Heart left ventricle (tissue), 16 donors: ENCODE data around the gene DCAF10. TPM values are rescaled to one million over a fixed set of nuclear protein-coding genes. Genes with fewer than 3 reads are reported as not detected.

Experiments
- ATAC-seq, 4 donors: fragments of 200-7000 bp; cut with Tn5 transposase; one replicate each; pipeline ENCODE4 v1.9.1; 2020 to 2022; ENCODE audit warnings: moderate library complexity in 4 of 4, mild to moderate bottlenecking in 3 of 4, moderate number of reproducible peaks in 1 of 4
- DNase-seq, 5 donors: peaks; one replicate each; pipeline ENCODE4 v3.0.0-alpha.2; 2020
- H3K27ac ChIP-seq, 12 donors: fragments of 200-600 bp; sonication (generic) in 4 of 12; one replicate each; pipeline versions ENCODE4 v1.5.0 to v1.8.0; 2016 to 2022; ENCODE audit warnings: mild to moderate bottlenecking in 2 of 12
- H3K27me3 ChIP-seq, 9 donors: fragments of 200-600 bp; sonication (generic) in 2 of 9; one replicate each; pipeline versions ENCODE4 v1.5.1 to v1.8.0; 2016 to 2022; ENCODE audit warnings: mild to moderate bottlenecking in 3 of 9
- H3K36me3 ChIP-seq, 9 donors: fragments of 200-600 bp; sonication (generic) in 2 of 9; one replicate each; pipeline versions ENCODE4 v1.5.0 to v1.8.0; 2018 to 2022; ENCODE audit warnings: mild to moderate bottlenecking in 2 of 9
- H3K4me1 ChIP-seq, 12 donors: fragments of 200-600 bp; sonication (generic) in 4 of 12; one replicate each; pipeline versions ENCODE4 v1.5.0 to v1.8.0; 2016 to 2022; ENCODE audit warnings: mild to moderate bottlenecking in 3 of 12
- H3K4me3 ChIP-seq, 12 donors: fragments of 200-600 bp; sonication (generic) in 4 of 12; one replicate each; pipeline versions ENCODE4 v1.5.0 to v1.8.0; 2017 to 2022; ENCODE audit warnings: mild to moderate bottlenecking in 9 of 12, moderate library complexity in 4 of 12
- H3K9me3 ChIP-seq, 12 donors: fragments of 200-600 bp; sonication (generic) in 4 of 12; one replicate each; pipeline versions ENCODE4 v1.5.0 to v1.8.0; 2016 to 2022; ENCODE audit warnings: mild to moderate bottlenecking in 1 of 12
- POLR2A ChIP-seq, 2 donors: fragments of 450-650 bp; IDR thresholded peaks; one replicate each; pipeline ENCODE4 v1.6.1; 2017; ENCODE audit warnings: antibody characterized with exemption in 2 of 2, mild to moderate bottlenecking in 2 of 2, moderate library complexity in 2 of 2
- WGBS, 4 donors: extraction: QIAGEN DNeasy Blood & Tissue Kit in 2 of 4; methylation state at CpG; one replicate each; pipeline versions ENCODE4 v1.1.5 to v1.1.7; 2013 to 2018; 5-methylcytosine and 5-hydroxymethylcytosine counted together
- intact Hi-C, 10 donors: fragments of 100-400 bp; cut with DNase I; formaldehyde crosslinking; loops; one replicate each; pipeline versions ENCODE4 v1.11.1 to v1.14.2; 2022
- polyA plus RNA-seq, 2 donors: library from polyadenylated mRNA; stranded (reverse); fragments of 200-250 nt; gene quantifications; one replicate each; pipeline ENCODE4 v1.2.3, GENCODE V29; 2013
- total RNA-seq, 9 donors: library from RNA; depleted of rRNA in 2 of 9; stranded (reverse); fragments of >200 nt in 2 of 9; fragmentation: NEBNext Ultra II Directional in 3 of 9; extraction: Animal tissue kit (Norgen Biotek cat#: 25700) in 3 of 9; gene quantifications; one replicate each; pipeline versions ENCODE4 v1.1.0 to v1.2.4, GENCODE V29; 2016 to 2023
- TF ChIP-seq, protein P1 (sequence below), 12 donors: fragments of 200-600 bp; sonication (generic) in 4 of 12; IDR thresholded peaks; one replicate each; pipeline versions ENCODE4 v1.5.0 to v1.8.0; 2018 to 2022; ENCODE audit warnings: antibody characterized with exemption in 12 of 12, mild to moderate bottlenecking in 5 of 12
- donor health status: ischemic (EF 13 %, LVEDD 7.1; RV severe dilation, severe dysfunction).
- donor health status: healthy with polysubstance abuse.
- donor health status: DM: no; HTN: yes; CAD: no.
- donor health status: DM: no; HTN: no; CAD: no.
- donor health status: ischemic (EF 25% LVEDD 6.9; RV normal size, moderate dysfunction).
- donor health status: ischemic (EF 25% LVEDD 5.7; RV mildly dilated, moderate dysfunction).
- donor health status: healthy.
- donor health status: DM: yes; HTN: yes; CAD: no.
- donor health status: ischemic (EF 35%, LVEDD 5.7; RV mildly dilated, moderate dysfunction).
- donor health status: nonischemic (EF 11% LVEDD 7.7; RV severe dilation, severe dysfunction).
- donor health status: DM: yes; HTN: yes; CAD: no.
- donor health status: PGD.
- donor health status: ischemic (EF 29% LVEDD 5.4; RV normal size, mild dysfunction).
- donor health status: nonischemic (EF 23%, LVEDD 6.1; RV moderate dilation, normal function).

DCAF10 gene
- total and polyA plus RNA-seq, 11 donors, result 5.0 to 24.3 (median 19.8) TPM

DNA sequence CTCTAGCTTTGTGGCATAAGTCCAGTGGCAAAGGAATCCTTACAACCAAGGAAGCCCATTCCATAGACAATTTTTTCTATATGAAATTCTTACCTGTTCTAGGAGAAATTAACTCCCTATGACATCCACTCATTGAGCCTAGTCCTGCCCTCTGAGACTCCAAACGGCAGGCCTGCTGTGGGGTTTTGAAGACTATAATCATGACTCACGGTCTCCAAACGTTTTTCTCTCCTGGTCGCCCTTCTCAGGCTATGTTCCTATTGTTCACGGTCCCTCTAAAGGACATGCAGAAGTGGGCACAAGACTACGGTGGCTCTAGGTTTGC lies 16.3 kb upstream of the DCAF10 start:
- TF ChIP-seq, protein P1, sequence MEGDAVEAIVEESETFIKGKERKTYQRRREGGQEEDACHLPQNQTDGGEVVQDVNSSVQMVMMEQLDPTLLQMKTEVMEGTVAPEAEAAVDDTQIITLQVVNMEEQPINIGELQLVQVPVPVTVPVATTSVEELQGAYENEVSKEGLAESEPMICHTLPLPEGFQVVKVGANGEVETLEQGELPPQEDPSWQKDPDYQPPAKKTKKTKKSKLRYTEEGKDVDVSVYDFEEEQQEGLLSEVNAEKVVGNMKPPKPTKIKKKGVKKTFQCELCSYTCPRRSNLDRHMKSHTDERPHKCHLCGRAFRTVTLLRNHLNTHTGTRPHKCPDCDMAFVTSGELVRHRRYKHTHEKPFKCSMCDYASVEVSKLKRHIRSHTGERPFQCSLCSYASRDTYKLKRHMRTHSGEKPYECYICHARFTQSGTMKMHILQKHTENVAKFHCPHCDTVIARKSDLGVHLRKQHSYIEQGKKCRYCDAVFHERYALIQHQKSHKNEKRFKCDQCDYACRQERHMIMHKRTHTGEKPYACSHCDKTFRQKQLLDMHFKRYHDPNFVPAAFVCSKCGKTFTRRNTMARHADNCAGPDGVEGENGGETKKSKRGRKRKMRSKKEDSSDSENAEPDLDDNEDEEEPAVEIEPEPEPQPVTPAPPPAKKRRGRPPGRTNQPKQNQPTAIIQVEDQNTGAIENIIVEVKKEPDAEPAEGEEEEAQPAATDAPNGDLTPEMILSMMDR (IDR thresholded peaks at IDR 0.05), result no peak
- no peak for TF ChIP-seq POLR2A (IDR thresholded peaks at IDR 0.05)
- intact Hi-C loops, result loop anchor here in 4 of 10 donors (1.0 to 10.0 kb wide), 5 partner anchors 15 to 289 kb away; partner anchors contain the start of genes DCAF10 (in 1 of the 4) and TOMM5 (in 1 of the 4)
- H3K4me1 ChIP-seq, result peaks cover 3 to 28% (median 18%) of the 10 kb centered on the region in 12 donors
- DNase-seq (no peak), ATAC-seq (no peak)
- 2 to 8% (median 3%) methylated on average over 6 of the region's 6 CpGs for whole genome bisulfite sequencing, 4 donors
- H3K27me3 ChIP-seq, result peaks cover 0 to 9% (median 0%) of the 10 kb centered on the region in 9 donors
- H3K9me3 ChIP-seq, result no peaks in the 10 kb centered on the region
- peak overlapping the region; percentile 74 to 98 (median 88) for H3K4me3 ChIP-seq
- H3K36me3 ChIP-seq, result peaks cover 0 to 46% (median 43%) of the 10 kb centered on the region in 9 donors
- H3K27ac ChIP-seq, result peak overlapping the region in 11 of 12 donors; percentile 78 to 90 (median 86)

DNA sequence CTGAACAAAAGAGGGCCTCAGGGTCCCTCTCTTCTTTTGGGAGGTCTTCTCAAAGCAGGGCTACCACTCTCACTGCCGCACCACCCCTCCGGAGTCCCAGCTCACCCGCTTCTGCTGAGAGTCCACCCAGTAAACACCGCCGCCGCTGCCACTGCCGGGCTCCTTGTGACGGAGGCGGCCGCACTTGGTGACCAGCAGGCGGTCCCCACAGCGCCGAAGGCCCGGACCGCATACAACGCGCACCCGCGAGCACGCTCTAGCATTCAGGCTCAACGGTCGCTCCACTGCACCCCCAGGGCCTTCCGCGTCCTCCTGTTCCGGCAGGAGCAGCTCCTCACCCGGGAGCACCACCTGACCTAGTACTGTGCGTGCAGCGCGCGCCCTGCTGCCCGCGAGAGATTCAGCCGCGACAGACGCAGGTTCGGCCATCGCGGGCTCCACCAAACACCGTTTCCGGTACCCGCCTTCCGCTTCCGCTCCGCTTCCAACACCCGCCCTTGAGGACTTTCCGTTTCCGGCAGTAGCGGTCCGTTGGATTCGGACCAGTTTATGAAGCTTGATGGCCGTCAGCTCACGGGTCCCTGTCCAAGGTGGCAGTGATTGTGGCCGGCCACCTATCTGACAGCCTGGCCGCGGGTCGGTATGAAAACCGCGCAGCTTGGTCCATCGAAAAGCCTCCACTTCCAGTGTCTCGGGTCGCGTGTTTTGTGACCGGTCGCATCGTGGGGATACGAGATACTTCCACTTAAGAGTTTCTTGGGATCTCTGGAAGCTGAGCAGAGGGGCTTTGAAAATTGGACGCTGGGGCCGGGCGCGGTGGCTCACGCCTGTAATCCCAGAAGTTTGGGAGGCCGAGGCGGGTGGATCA lies 15.7 kb upstream of the DCAF10 start, which contains the start of gene EXOSC3:
EXOSC3 (minus strand) TSS at position 449 of the 868 bp plus-strand sequence; CDS start at position 429, 20 bp downstream.
- H3K4me3 ChIP-seq, result peak within 1 kb of the TSS; percentile 74 to 98 (median 88)
- WGBS, 4 donors, result 0 to 2% (median 1%) methylated on average over 30 to 73 of the region's 73 CpGs
- no peaks in the 10 kb centered on the region for H3K9me3 ChIP-seq
- peak in 1 of 2 donors; percentile 70 for TF ChIP-seq POLR2A (IDR thresholded peaks at IDR 0.05)
- TF ChIP-seq, protein P1 (IDR thresholded peaks at IDR 0.05), result peak in 7 of 12 donors; percentile 9 to 24 (median 16)
- intact Hi-C loops, result loop anchor here in 4 of 10 donors (1.0 to 10.0 kb wide), 6 partner anchors 14 to 290 kb away; partner anchors contain the start of genes DCAF10 (in 2 of the 4) and TOMM5 (in 1 of the 4)
- H3K36me3 ChIP-seq, result peaks cover 0 to 40% (median 37%) of the 10 kb centered on the region in 9 donors
- peak; percentile 95 to 98 (median 98) for ATAC-seq
- H3K27me3 ChIP-seq, result peaks cover 0 to 9% (median 0%) of the 10 kb centered on the region in 9 donors
- H3K27ac ChIP-seq, result peak within 1 kb of the TSS; percentile 25 to 90 (median 84)
- peaks cover 3 to 28% (median 18%) of the 10 kb centered on the region in 12 donors for H3K4me1 ChIP-seq
- peak; percentile 88 to 93 (median 92) for DNase-seq

DNA sequence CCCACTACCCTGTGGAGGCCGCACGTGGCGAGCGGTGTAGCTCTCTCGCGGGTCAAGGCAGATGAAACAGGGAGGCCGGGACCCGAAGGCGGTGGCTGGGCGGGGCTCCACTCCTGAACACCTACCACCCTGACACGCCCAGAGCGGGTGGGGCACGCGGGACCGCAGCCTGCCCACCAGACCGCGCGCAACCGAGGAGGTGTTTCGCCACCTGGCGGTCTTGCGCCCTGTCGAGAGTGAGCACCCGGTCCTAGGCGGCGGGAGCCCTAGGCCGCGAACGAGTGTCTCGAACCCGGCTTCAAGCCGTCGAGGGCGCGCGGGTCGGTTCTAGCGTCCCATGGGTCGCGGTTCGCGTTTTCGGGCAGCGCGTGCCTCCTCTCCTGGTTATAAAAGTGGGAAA lies 13.5 kb upstream of the DCAF10 start:
- intact Hi-C loops, result loop anchor here in 4 of 10 donors (5.0 to 10.0 kb wide), 3 partner anchors 202 to 292 kb away; no protein-coding TSS in a partner anchor
- Histone ChIP-seq H3K4me3 (no peak overlapping the region), H3K9me3 (no peaks in the 10 kb centered on the region), H3K36me3 (peaks cover 0 to 18% (median 15%) of the 10 kb centered on the region in 9 donors), H3K4me1 (peaks cover 3 to 28% (median 18%) of the 10 kb centered on the region in 12 donors), H3K27ac (no peak overlapping the region), H3K27me3 (peaks cover 0 to 9% (median 0%) of the 10 kb centered on the region in 9 donors)
- 36 to 52% (median 43%) methylated on average over 20 to 45 of the region's 45 CpGs for WGBS, 4 donors
- DNase-seq (no peak), ATAC-seq (no peak)
- TF ChIP-seq POLR2A (IDR thresholded peaks at IDR 0.05), result no peak
- TF ChIP-seq, protein P1 (IDR thresholded peaks at IDR 0.05), result no peak

DNA sequence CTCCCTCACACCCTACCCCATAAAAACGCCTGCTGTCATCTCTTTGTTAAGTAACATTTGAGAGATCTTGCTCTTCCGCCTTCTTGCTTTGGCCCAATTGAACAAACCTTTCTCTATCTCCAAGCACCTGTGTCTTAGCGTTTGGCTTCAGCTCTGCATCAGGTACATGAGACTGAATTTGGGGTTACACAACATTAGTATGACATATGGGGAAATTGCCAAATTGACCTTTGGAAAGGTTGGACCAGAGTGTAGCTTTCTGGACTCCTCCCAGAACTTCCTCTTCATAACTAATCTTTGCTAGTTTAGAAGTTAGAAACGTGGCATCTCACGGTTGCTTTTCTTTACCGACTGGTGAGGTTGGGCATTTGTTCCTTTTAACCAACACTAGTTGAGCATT lies 12.3 kb upstream of the DCAF10 start:
- intact Hi-C loops, result loop anchor here in 4 of 10 donors (5.0 to 10.0 kb wide), 3 partner anchors 204 to 294 kb away; no protein-coding TSS in a partner anchor
- Histone ChIP-seq H3K27ac (no peak overlapping the region), H3K36me3 (peaks cover 0 to 5% (median 2%) of the 10 kb centered on the region in 9 donors), H3K27me3 (peaks cover 0 to 9% (median 0%) of the 10 kb centered on the region in 9 donors), H3K4me1 (peaks cover 3 to 24% (median 13%) of the 10 kb centered on the region in 12 donors), H3K4me3 (no peak overlapping the region), H3K9me3 (no peaks in the 10 kb centered on the region)
- TF ChIP-seq, protein P1 (IDR thresholded peaks at IDR 0.05), result no peak
- TF ChIP-seq POLR2A (IDR thresholded peaks at IDR 0.05), result no peak
- no peak for DNase-seq
- 79 to 87% (median 82%) methylated on average over 6 of the region's 6 CpGs for WGBS, 4 donors
- no peak for ATAC-seq
